HG02798 (cell line): ENCODE data around the gene BSDC1.
"Not testable (repeated sequence)": the region's sequence is repeated elsewhere in the genome, so short reads cannot be mapped to it uniquely, and the experiment has no call there.

Source experiments
- ATAC-seq: cut with Tn5 transposase; IDR thresholded peaks from one replicate; pipeline ENCODE4 v1.9.1; 2021; ENCODE audit warnings: mild to moderate bottlenecking; ENCODE audit not compliant: unreplicated experiment, poor library complexity

Gene BSDC1, protein sequence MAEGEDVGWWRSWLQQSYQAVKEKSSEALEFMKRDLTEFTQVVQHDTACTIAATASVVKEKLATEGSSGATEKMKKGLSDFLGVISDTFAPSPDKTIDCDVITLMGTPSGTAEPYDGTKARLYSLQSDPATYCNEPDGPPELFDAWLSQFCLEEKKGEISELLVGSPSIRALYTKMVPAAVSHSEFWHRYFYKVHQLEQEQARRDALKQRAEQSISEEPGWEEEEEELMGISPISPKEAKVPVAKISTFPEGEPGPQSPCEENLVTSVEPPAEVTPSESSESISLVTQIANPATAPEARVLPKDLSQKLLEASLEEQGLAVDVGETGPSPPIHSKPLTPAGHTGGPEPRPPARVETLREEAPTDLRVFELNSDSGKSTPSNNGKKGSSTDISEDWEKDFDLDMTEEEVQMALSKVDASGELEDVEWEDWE

DNA sequence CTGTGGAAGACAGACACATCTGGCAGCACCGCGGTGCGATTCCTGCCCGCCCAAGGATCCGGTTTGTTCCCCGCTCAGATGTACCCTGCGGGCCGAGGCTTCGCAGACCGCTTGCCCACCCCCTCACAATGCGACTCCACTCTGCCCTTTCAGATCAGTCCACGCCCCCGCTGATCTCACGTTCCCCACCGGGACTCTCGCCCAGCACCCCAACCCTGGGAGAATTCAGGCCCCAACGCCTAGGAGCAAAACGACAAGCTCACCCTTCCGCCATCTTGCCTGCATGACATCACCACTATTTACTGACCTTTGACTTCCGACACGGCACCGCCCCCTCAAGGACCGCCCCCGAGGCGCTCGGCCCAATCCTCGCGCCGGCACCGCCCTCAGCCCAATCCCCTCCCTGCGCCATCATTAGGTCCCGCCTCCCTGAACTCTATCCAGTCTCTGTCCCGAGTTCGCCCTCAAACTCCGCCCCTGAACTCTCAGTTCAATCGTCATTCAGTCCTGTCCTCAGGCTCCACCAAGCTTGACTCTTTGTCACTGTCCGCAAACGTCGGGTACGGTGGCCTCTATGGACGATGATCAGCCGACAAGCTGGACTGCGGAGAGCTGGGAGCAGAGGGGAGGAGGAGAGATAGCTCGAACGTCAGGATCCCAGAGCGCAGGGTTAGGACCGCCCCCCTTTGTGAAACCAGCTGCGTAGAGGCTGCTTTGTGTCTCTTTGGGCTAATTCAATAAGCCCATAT is at the start of gene BSDC1:
BSDC1 (minus strand) TSS at position 301 of the 749 bp plus-strand sequence; CDS start at position 274, 27 bp downstream.
- peak; percentile 99 for ATAC-seq

DNA sequence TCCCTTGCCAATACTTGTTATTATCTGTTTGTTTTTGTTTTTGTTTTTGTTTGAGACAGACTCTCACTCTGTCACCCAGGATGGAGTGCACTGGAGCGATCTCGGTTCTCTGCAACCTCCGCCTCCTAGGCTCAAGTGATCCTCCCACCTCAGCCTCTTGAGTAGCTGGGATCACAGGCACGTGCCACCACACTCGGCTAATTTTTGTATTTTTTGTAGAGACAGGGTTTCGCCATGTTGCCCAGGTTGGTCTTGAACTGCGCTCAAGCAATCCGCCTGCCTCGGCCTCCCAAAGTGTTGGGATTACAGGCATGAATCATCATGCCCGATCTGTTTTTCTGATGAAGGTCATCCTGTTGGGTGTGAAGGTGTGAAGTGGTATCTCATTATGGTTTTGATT is 47.2 kb upstream of the BSDC1 start:
- not testable (repeated sequence) for ATAC-seq

DNA sequence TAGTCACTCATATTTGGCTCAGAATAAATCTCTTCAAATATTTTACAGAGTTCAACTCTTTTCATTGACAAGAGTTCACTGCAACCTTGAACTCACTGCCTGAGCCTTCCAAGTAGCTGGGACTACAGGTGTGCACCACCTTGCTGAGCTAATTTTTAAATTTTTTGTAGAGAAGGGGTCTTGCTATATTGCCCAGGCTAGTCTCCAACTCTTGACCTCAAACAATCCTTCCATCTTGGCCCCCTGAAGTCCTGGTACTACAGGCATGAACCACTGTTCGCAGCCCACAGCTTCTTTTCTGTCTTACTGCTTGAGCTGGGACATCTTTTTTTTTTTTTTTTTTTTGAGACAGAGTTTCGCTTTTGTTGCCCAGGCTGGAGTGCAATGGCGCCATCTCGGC is 44.5 kb upstream of the BSDC1 start:
- ATAC-seq: not testable (repeated sequence)

DNA sequence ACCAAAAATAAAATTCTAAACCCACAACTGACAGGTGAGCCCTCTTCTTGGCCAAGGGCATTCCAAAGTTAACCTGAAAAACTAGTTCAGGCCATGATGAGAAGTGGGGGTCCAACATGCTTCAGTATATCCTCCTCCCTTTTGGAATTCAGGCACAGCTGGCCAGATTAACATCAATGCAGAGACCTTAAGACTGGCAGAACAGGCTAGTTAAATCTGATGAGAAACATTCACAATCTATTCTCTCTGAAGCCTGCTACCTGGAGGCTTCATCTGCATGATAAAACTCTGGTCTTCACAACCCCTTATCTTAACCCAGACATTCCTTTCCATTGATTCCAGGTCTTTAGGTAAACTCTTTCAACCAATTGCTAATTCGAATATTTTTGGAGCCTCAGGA is 43.9 kb upstream of the BSDC1 start:
- no peak for ATAC-seq

DNA sequence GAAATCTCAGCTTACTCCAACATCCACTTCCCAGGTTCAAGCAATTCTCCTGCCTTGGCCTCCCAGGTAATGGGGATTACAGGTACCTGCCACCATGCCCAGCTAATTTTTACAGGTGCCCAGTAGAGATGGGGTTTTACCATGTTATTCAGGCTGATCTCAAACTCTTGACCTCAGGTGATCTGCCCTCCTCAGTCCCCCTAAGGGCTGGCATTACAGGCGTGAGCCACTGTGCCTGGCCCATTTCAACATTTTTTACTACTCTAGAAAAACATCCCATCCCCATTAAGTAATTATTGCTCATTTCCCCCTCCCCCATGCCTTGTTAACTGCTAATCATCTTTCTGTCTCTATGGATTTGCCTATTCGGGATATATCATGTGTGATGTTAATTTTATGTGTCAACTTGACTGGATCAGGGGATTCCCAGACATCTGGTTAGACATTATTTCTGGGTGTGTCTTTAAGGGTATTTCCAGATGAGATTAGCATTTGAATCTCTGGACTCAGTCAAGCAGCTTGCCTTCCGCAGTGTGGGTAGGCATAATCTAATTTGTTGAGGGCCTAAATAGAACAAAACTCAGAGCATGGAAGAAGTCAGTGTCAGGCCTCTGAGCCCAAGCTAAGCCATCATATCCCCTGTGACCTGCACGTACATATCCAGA is 37.6 kb upstream of the BSDC1 start:
- ATAC-seq: peak; percentile 59

DNA sequence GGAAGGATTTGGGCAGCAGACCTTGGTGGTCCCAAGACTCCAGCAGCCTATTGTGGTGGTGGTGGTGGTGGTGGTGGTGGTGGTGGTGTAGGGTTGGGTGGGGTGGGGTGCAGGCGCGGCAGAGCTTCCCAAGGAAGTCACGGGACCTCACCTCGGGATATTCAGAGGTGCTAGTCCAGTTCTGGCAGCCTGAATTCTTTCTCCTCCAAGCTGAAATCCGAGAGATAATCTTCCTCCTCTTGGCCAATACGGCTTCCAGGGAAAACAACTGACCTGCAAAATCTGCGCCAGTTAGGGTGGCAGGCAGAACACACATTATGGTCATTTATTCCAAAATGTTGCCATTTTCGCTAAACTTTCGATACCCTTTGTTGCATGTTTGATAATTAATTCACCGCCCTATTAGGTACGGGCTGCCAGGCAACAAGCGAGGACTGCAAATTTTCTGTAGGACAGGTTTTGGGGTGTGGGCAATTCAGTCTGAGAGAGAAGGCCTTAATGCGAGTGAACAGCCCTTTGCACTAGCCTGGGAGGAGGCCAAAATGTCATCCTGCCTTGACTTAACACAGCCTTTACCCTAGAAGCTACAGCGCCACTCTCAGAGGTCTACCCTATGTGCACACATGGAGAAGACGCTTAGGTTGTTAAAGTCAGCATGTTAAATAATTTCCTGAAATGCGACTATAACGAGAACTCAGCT is 33.2 kb upstream of the BSDC1 start:
- ATAC-seq: no peak

DNA sequence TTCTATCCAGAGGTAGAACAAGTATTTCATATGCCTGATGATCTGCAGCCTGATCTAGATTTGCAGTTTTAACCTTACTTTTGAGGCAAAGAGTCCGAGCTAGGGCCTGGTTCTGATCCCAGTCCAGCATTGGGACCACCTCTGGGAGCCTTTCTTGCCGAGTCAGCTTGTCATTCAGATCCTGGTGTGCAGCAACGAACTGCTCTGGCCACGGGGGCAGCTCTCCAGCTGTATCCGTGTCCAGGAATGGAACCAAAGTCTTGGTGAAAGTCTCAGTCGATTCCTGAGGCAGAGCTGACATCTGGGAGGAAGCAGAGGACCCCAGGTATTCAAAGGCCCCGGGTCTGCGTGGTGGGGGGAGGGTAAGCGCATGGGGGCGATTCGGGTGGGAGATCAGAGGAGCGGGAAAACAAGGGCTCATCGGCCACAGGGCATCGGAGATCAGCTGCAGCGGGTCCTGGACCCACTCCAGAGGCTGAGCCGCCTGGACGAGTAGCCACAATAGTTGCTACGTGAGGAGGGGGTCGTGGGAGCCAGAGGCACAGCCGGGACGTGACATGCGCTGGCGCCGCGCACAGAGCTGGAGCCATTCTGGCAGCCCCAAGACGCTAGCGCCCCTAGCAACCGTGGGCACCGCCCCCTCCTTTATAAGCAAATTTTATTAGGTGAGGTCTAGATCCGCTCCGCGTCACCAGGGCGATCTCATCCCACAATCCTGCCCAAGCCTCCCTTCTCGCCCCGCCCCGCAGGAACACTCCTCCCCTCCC is 32.4 kb upstream of the BSDC1 start:
- no peak for ATAC-seq

DNA sequence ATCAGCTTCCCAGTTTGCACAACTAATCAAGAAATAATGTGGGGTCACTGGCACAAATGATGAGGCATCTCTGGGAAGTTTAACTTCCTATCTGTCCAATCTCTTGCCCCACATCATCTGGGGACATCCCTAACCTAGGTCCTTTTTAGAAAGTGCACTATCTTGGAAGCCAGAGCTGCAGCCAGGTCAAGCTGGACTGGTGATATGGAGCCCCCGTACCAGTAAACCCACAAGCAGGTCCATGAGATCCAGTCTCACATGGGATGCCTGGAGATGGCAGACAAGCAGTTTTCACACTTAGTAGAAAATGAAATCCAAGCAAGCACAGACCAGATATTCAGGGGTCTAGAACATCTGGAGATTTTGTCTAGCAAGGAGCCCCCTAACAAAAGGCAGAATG is 27.5 kb upstream of the BSDC1 start:
- no peak for ATAC-seq

DNA sequence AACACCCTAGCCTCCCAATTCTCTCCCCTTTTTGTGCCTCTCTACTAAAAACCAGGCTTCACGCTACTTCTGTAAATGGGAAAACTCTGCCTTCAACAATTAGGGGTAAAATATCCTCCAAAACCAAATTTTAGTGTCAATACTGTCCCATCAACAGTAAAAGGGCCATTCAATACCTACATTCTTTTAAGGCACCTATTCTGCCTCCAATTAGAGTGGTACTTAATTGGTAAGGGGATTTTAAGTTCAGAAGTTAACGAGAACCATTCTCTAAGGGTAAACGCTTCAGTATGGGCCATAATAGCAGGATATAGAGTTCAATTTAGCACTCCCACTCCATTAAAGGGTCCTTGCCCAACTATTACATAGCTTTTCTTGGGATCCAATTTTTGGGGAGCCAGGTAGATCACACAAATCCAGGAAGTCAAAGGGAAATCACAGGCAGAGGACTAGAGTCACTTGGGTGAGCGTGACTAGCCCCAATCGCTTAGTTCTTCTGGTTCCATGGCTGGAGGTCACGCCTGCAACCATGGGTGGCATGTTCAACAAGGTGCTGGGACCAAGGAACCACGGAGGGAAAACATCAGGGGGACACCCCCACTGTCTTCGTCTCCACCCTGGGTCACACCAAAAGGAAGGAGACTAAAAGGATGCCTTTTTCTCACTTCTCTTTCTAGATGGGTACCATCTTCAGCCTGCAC is 20.1 kb upstream of the BSDC1 start:
- ATAC-seq: no peak

DNA sequence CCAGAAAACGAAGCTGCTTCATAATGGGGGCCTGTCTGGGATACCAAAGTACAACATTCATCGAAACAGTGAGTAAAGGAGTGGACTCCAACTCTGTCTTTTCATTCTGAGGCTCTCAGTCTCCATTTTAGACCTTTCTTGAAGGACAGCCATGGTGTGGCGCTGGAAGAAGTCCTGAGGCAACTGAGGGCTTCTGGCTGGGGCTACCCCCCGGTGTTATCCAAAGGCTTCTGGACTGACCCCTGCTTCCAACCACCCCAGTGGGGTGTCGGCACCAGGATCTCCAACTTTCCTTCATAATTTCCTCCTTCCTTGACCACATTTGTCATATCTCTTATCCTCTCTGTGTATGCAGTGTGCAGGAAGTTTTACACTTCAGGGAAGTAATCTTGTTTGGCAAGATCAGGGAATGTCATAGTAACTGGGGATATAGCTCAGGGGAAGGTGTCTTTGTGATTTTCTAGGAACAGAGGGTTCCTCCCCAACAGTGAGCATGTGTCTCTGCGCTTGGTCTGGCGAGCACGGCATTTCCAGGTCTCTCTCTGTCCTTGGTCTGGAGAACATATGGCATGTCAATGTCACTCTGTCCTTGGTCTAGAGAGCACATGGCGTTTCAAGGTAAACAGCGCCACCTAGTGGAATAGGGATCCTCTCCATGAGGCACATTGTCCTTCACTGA is 19.4 kb upstream of the BSDC1 start:
- no peak for ATAC-seq

DNA sequence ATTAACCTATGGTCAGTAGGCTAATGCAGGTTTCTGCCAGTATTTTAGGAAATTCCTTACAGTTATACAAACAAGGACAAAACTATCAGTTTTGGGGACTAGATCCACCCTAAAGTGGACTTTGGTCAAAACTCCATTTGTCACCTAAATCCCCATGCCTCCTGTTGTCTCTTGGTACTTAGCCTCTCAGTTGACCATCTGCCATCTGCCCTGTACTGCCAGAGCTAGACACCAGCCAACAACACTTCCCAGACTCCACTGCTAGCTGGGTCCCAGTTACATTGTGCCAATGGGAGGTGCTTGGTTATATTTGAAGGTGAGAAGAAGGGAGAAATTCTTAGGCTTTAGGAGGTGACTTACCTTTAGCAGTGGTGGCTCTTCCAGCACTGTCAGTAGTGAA is 17.0 kb upstream of the BSDC1 start:
- no peak for ATAC-seq

DNA sequence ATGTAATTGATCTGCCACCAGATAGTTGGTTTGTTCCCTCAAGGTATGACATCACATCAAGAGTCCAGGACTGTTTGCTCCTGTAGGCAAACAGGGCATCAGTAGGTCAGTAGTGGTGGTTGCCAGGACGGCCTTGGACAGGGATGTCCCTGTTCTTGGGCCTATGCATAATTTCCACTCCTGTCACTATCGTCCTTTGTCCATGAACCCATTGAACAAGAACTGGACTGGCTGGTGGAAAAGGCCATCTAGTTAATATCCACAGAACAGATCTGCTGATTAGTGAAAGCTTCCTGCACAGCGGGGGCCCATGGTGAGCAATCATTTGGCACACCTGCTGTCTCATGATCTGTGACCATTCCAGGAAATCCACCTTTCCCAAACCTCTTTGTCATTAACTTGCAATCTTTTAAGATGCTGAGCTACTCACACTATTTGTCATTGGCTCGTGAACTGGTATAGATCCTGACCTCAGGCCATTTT is 12.4 kb upstream of the BSDC1 start:
- no peak for ATAC-seq

DNA sequence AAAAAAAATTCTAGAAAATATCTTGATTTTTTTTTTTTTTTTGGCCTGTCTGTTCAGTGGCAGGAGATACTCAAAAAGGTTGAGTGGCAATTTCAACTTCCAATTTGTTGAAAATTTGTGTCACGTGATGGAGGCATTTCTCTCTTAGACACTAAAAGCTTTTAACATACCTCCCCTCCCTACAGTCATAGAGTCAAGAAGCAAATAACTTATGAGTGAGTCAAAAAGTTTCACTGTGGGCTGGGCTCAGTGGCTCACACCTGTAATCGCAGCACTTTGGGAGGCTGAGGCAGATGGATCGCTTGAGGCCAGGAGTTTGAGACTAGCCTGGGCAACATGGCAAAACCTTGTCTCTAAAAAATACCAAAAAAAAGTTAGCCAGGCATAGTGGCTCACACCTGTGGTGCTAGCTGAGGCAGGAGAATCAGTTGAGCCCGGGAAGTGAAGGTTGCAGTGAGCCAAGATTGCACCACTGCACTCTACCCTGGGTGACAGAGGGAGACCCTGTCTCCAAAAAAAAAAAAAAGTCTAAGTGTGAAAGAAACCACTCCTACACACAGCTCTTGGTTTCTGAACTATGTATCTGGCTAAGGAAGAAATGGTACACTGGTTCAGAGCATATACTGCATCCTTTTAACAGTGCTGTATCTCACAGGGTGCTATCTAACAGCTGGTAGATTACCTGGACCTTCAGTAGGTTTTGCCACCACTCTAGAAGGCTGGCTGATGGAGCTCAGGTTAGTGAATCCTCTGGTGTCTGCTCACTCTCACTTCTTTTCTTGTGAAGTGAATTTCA is 11.6 kb upstream of the BSDC1 start:
- no peak for ATAC-seq

DNA sequence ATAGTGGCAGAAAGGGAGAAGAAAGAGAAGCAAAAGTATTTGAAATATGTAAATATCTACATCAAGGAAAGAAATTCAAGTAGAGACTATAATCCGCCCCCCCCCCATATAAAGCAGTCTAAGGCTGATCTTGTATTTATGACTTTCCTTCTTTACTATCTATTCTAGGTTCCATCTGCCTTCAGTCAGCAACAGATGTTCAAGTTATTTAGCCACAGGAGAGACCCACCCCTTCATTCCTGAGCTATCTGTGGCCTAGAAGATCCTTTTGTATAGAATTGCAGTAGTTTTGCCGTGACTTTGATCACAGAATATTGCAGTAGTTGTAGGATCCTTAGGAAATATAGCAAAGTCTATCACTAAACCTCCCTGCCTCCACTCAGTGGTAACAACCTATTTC is 10.7 kb upstream of the BSDC1 start:
- ATAC-seq: no peak

DNA sequence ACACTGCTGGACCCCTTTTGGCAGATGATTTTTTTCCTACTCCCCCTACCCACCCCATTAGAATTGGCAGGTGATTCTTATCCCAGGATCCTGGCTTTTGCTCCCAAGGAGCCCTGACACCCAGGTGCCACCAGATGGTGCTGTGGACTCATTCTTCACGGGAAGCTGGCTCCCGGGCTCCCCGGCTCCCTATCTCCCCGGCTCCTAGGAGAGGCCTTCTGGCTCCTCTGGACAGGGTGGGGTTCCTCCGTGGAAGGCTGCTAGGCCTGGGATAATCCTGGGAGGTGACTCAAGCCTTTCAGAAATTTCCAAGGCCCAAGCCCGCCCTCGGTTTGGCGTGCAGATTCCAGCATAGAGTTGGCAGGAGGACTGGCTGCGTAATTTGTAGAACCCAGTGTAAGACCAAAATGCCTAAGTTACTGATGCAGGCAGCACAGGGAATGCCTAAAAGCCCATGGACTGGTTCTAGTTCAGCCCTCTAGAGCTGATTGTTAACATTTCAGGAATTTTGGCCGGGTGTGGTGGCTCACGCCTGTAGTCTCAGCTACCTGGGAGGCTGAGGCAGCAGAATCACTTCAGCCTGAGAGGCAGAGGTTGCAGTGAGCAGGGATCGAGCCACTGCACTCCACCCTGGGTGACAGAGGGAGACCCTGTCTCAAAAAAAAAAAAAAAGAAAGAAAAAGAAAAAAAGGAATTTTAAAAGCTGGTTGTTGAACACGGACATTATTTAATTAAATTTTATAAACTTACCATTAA is 6.8 kb upstream of the BSDC1 start:
- no peak for ATAC-seq

DNA sequence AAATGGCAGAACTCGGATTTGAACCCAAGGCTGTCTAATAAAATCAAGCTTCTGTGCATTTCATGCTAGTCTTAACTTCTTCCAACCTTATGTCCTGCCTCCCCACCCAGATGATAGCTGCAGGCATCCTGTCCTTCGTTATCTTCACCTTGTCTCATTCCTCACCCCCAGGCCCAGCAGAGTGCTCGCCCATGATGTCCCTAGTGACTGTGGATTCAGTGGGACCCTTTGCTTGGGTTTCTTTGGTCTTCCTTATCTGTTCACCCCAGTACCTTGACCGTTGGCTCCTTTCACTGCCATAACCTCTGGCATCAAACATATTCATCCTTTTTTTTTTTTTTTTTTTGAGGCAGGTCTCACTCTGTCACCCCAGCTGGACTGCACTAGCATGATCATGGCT is 5.6 kb upstream of the BSDC1 start:
- no peak for ATAC-seq

DNA sequence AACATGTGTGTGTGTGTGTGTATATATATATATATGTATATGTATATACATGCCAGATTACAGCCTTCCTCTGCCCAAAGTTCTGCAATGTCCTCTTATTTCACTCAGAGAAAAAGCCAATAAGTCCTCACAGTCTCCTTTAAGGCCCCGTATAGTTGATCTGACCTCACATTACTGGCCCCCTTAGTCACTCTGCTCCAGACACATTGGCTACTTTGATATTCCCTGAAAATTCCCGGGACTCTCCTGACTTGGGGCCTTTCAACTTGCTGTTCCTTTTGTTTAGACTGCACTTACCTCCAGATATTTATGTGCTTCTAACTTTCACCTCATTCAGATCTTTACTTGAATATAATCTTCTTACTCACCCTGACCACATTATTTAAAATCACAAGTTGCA is 4.2 kb upstream of the BSDC1 start:
- ATAC-seq: no peak
